ENCODE measurements around the gene CPXM2. TPM values are rescaled to one million over a fixed set of nuclear protein-coding genes. Genes with fewer than 3 reads are reported as not detected.

Gene CPXM2
- total and polyA plus RNA-seq, 10 of the 15 experiments (the other 5 are each of a cell fraction or from before 2014, with no cell fraction given) = 0.08 to 1.1 (median 0.58) TPM

DNA sequence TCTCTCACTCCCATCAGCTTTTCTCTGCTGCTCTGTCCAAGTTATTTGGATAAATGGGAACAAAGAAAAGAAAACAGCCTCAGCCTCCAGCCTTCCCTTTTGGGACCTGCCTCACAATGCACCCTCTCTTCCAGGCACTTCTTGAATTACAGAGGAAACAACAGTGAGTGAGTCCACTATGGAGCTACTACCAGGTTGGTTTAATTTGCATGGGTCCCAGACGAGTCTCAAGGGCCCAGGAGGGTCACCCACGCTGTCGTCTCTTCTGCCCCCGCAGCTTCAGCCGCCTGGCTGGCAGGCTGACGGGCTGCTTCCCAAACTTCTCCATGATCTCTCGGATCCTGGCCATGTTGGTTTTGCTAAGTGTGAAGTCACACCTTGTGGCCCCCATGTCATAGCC lies 145.1 kb downstream of the CPXM2 start (continued):
- TF ChIP-seq, protein P1, sequence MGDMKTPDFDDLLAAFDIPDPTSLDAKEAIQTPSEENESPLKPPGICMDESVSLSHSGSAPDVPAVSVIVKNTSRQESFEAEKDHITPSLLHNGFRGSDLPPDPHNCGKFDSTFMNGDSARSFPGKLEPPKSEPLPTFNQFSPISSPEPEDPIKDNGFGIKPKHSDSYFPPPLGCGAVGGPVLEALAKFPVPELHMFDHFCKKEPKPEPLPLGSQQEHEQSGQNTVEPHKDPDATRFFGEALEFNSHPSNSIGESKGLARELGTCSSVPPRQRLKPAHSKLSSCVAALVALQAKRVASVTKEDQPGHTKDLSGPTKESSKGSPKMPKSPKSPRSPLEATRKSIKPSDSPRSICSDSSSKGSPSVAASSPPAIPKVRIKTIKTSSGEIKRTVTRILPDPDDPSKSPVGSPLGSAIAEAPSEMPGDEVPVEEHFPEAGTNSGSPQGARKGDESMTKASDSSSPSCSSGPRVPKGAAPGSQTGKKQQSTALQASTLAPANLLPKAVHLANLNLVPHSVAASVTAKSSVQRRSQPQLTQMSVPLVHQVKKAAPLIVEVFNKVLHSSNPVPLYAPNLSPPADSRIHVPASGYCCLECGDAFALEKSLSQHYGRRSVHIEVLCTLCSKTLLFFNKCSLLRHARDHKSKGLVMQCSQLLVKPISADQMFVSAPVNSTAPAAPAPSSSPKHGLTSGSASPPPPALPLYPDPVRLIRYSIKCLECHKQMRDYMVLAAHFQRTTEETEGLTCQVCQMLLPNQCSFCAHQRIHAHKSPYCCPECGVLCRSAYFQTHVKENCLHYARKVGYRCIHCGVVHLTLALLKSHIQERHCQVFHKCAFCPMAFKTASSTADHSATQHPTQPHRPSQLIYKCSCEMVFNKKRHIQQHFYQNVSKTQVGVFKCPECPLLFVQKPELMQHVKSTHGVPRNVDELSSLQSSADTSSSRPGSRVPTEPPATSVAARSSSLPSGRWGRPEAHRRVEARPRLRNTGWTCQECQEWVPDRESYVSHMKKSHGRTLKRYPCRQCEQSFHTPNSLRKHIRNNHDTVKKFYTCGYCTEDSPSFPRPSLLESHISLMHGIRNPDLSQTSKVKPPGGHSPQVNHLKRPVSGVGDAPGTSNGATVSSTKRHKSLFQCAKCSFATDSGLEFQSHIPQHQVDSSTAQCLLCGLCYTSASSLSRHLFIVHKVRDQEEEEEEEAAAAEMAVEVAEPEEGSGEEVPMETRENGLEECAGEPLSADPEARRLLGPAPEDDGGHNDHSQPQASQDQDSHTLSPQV (IDR thresholded peaks at IDR 0.05) = no peak
- TF ChIP-seq SMAD5 (IDR thresholded peaks at IDR 0.05; ENCODE audit: low read depth) = no peak
- no peak for TF ChIP-seq IRF5 (IDR thresholded peaks at IDR 0.05; ENCODE audit: borderline replicate concordance)
- no peak for TF ChIP-seq SKIL (IDR thresholded peaks at IDR 0.05; ENCODE audit: low read depth, poor library complexity, severe bottlenecking)
